Pancreas (tissue), 10 donors: Measurements from ENCODE around the gene GABBR2. TPM values are rescaled to one million over a fixed set of nuclear protein-coding genes. Genes with fewer than 3 reads are reported as not detected.

Source experiments
- ATAC-seq, 4 donors: fragments of 200-7000 bp; cut with Tn5 transposase; one replicate each; pipeline versions ENCODE4 v1.8.0 to v1.9.1; 2020; ENCODE audit warnings: mild to moderate bottlenecking in 4 of 4, moderate library complexity in 4 of 4
- DNase-seq, 6 donors: peaks; one replicate each; pipeline ENCODE4 v3.0.0-alpha.2; 2020
- FAIRE-seq: peaks from 2 replicates; lab custom pipeline; 2012; peaks lifted over from hg19 to GRCh38; lab: Jason Lieb, UNC
- H3K27ac ChIP-seq, 4 donors: fragments of 200-600 bp; sonication (generic); 1 replicate in 3 of 4; 2 replicates in 1 of 4; pipeline versions ENCODE4 v1.5.0 to v1.8.0; 2020
- H3K27me3 ChIP-seq, 4 donors: fragments of 200-600 bp; one replicate each; pipeline ENCODE4 v1.8.0; 2021
- H3K36me3 ChIP-seq, 3 donors: fragments of 200-600 bp; sonication (generic) in 1 of 3; one replicate each; pipeline versions ENCODE4 v1.5.0 to v1.8.0; 2020 to 2021
- H3K4me1 ChIP-seq, 3 donors: fragments of 200-600 bp; one replicate each; pipeline ENCODE4 v1.8.0; 2021
- H3K4me3 ChIP-seq, 4 donors: fragments of 200-600 bp; sonication (generic) in 2 of 4; one replicate each; pipeline versions ENCODE4 v1.5.0 to v1.8.0; 2020 to 2021
- H3K9me3 ChIP-seq, 4 donors: fragments of 200-600 bp; one replicate each; pipeline ENCODE4 v1.8.0; 2021
- WGBS, 2 donors: extraction: QIAGEN DNeasy Blood & Tissue Kit; methylation state at CpG; one replicate each; pipeline ENCODE4 v1.1.7; 2013; 5-methylcytosine and 5-hydroxymethylcytosine counted together
- intact Hi-C, 3 donors: fragments of 100-400 bp; cut with DNase I; formaldehyde crosslinking; loops; one replicate each; pipeline versions ENCODE4 v1.11.1 to v1.14.2; 2022
- polyA plus RNA-seq, 2 donors: library from polyadenylated mRNA; stranded (reverse); fragments of 200-250 nt; gene quantifications; one replicate each; pipeline ENCODE4 v1.2.3, GENCODE V29; 2013
- total RNA-seq, 6 donors: library from RNA; stranded (reverse); fragmentation: NEBNext Ultra II Directional in 4 of 6; extraction: Animal tissue kit (Norgen Biotek cat#: 25700) in 4 of 6; gene quantifications; one replicate each; pipeline versions ENCODE4 v1.2.1 to v1.2.4, GENCODE V29; 2021 to 2023
- TF ChIP-seq, protein P1 (sequence below), 4 donors: fragments of 200-600 bp; sonication (generic) in 3 of 4; IDR thresholded peaks; one replicate each; pipeline versions ENCODE4 v1.5.0 to v1.8.0; 2021; ENCODE audit warnings: antibody characterized with exemption in 4 of 4
- donor health status: healthy with polysubstance abuse.
- donor health status: DM: no; HTN: no; CAD: no; lungs with moderate emphysema.
- donor health status: DM: no; HTN: no; CAD: no.
- donor health status: control.
- donor health status: control.
- donor health status: Bipolar disorder and iron deficiency.
- donor health status: DM: yes; HTN: yes; CAD: no.
- donor health status: DM: no; HTN: no; CAD: no.
- donor health status: DM: no; HTN: no; CAD: no.
- donor health status: DM: yes; HTN: yes; CAD: no.

Gene GABBR2
- total and polyA plus RNA-seq, 8 donors, result 0.04 to 0.14 (median 0.07) TPM; not detected in 4

DNA sequence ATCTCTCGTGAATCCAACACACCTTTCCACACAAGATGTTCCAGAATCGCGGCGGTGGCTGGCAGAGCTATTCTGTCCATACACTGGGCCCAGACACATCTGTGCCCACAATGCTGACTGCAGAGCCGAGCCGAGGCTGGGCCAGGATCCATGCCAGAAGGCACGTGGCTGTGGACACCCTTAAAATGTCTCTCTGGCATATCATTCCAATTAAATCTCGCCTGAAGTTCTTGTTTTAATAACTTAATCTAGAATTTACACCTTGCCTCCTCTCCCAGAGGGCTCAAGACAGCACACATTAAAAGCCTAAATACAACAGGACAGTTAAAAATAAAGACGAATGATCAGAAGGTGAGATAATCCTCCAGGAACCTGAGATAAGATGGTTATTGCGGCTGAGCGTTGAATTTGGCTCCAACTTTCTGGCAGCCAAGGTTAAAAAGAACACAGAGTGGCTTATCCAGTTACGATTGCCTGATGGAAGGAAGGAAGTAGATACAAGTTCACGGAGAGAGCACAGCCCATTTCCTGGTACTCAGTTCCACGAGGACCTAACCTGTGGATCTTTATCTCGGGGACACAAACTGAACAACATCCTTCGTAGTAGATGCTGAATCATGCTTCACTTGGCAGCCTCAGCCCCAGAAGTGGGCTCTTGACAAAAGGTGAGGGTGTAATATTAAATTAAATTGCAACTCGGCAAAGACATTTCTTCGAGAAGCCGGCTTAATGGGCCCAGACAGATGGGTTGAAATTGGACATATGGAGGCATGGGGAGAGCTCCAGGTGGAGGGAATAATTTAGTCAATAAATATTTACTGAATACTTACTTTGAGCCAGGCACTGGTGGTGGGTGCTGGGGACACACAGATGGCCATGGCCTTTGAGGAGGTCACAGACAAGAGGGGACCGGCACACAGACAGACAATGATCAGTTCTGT lies 367.3 kb downstream of the GABBR2 start:
- Histone ChIP-seq H3K36me3 (no peaks in the 10 kb centered on the region), H3K4me1 (no peaks in the 10 kb centered on the region), H3K4me3 (no peak overlapping the region), H3K27ac (no peak overlapping the region), H3K27me3 (no peaks in the 10 kb centered on the region), H3K9me3 (no peaks in the 10 kb centered on the region)
- TF ChIP-seq, protein P1, sequence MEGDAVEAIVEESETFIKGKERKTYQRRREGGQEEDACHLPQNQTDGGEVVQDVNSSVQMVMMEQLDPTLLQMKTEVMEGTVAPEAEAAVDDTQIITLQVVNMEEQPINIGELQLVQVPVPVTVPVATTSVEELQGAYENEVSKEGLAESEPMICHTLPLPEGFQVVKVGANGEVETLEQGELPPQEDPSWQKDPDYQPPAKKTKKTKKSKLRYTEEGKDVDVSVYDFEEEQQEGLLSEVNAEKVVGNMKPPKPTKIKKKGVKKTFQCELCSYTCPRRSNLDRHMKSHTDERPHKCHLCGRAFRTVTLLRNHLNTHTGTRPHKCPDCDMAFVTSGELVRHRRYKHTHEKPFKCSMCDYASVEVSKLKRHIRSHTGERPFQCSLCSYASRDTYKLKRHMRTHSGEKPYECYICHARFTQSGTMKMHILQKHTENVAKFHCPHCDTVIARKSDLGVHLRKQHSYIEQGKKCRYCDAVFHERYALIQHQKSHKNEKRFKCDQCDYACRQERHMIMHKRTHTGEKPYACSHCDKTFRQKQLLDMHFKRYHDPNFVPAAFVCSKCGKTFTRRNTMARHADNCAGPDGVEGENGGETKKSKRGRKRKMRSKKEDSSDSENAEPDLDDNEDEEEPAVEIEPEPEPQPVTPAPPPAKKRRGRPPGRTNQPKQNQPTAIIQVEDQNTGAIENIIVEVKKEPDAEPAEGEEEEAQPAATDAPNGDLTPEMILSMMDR (IDR thresholded peaks at IDR 0.05), result no peak
- intact Hi-C loops, result no loop called here
- WGBS, 2 donors, result 58 to 59% methylated on average over 20 of the region's 20 CpGs
- DNase-seq, result no peak
- ATAC-seq, result no peak
- FAIRE-seq, result no peak

DNA sequence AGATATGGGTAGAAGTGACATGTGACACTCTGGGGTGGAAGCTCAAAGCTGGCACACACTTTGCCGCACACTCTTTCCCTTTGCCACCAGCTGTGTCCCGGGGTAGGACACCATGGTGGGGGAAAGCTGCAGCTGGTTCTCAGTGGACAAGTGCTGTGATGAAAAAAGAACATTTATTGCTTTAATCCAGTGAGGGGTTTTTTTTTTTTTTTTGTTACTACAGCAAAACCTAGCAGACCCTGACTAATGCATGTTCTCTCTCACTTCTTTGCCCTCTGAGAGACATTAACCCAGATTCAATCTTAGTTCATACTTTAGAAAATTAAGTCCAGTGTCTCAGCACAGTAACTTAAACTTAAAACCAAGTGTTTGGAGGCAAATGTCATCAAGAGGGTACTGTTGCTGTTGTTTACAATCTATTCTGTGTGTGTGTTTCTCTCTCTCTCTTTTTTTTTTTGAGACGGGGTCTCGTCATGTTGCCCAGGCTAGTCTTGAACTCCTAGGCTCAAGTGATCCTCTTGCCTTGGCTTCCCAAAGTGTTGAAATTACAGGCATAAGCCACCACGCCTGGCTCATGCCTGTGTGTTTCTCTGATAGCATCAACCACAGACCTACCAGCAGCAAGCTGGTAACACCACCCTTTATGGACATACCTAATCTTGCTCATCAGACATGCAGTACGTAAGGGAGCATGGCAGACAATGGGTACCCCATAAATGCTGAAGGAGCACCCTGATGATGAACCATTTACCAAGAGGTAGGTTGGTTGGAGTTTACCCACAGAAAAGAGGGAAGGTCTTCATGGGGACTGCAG lies 368.5 kb downstream of the GABBR2 start:
- Histone ChIP-seq H3K27ac (no peak overlapping the region), H3K4me3 (no peak overlapping the region), H3K36me3 (no peaks in the 10 kb centered on the region), H3K9me3 (no peaks in the 10 kb centered on the region), H3K27me3 (no peaks in the 10 kb centered on the region), H3K4me1 (no peaks in the 10 kb centered on the region)
- intact Hi-C loops, result no loop called here
- FAIRE-seq (no peak), ATAC-seq (no peak), DNase-seq (no peak)
- TF ChIP-seq, protein P1 (IDR thresholded peaks at IDR 0.05), result no peak
- 93 to 96% methylated on average over 6 of the region's 6 CpGs for WGBS, 2 donors

DNA sequence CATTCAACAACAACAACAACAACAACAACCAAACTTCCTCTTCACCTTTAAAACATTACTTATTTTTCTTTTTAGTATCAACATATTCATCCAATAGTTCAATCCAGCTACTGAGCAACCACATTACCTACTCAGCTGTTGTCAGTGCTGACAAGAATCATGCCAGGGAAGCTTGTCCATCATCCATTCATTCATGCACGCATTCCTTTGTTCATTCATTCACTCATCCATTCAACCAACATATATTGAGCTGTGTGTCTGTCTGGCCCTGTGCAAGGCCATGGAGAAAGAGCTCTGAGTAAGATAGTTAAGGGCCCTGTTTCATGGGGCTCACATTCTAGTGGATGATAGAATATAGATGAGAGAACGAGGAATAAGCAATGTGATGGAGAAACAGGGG lies 373.1 kb downstream of the GABBR2 start:
- no peaks in the 10 kb centered on the region for H3K36me3 ChIP-seq

DNA sequence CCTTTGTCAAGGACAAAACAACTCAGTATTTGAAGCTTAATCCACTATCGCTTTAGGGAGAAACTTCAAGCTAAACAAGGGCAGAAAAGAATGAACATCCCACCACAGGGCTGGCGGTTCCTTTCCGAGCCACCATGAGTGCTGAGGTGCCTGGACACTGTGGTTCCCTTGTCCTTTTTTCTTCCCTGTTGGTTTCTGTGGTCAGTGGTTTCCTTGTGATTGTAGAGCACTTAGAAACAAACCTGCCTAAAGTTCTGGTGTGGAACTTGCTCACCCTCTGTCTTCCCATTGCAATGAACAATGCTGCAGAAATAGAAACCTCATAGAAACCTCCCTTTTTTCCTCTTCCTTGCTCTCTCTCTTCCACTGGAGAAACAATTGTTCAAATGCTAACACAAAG lies 373.9 kb downstream of the GABBR2 start:
- Histone ChIP-seq H3K27me3 (no peaks in the 10 kb centered on the region), H3K4me3 (no peak overlapping the region), H3K9me3 (no peaks in the 10 kb centered on the region), H3K36me3 (no peaks in the 10 kb centered on the region), H3K4me1 (no peaks in the 10 kb centered on the region), H3K27ac (no peak overlapping the region)
- WGBS, 2 donors, result 89 to 98% methylated on average over 3 of the region's 3 CpGs
- intact Hi-C loops, result no loop called here
- ATAC-seq, result no peak
- TF ChIP-seq, protein P1 (IDR thresholded peaks at IDR 0.05), result no peak
- DNase-seq, result no peak
- FAIRE-seq, result no peak

More for the DNA sequence above, 373.1 kb downstream of the GABBR2 start:
- no peak for ATAC-seq
- Histone ChIP-seq H3K9me3 (no peaks in the 10 kb centered on the region), H3K27ac (no peak overlapping the region), H3K4me1 (no peaks in the 10 kb centered on the region), H3K4me3 (no peak overlapping the region), H3K27me3 (no peaks in the 10 kb centered on the region)
- no peak for FAIRE-seq
- 72 to 78% methylated on average over 2 of the region's 2 CpGs for WGBS, 2 donors
- TF ChIP-seq, protein P1 (IDR thresholded peaks at IDR 0.05), result no peak
- DNase-seq, result no peak
- intact Hi-C loops, result no loop called here
